IPS-18a (cell line): ENCODE results near the gene EHD2.

Experiments
- H3K27ac ChIP-seq: one replicate; pipeline ENCODE4 v1.5.1; 2013; ENCODE audit warnings: low read length
- H3K27me3 ChIP-seq: one replicate; pipeline ENCODE4 v1.6.1; 2013; ENCODE audit warnings: mild to moderate bottlenecking, low read length; ENCODE audit not compliant: control insufficient read depth, insufficient read depth
- H3K36me3 ChIP-seq: one replicate; pipeline ENCODE4 v1.6.1; 2013; ENCODE audit warnings: low read depth, low read length; ENCODE audit not compliant: control insufficient read depth
- H3K4me1 ChIP-seq: one replicate; pipeline ENCODE4 v1.6.1; 2013; ENCODE audit warnings: low read depth, low read length; ENCODE audit not compliant: control insufficient read depth
- H3K4me3 ChIP-seq: one replicate; pipeline ENCODE4 v1.5.1; 2013; ENCODE audit warnings: low read length
- H3K9ac ChIP-seq: one replicate; pipeline ENCODE4 v1.6.1; 2013; ENCODE audit warnings: mild to moderate bottlenecking, low read length, moderate library complexity
- H3K9me3 ChIP-seq: one replicate; pipeline ENCODE4 v1.6.1; 2013; ENCODE audit warnings: low read depth, low read length; ENCODE audit not compliant: control insufficient read depth

EHD2 gene

DNA sequence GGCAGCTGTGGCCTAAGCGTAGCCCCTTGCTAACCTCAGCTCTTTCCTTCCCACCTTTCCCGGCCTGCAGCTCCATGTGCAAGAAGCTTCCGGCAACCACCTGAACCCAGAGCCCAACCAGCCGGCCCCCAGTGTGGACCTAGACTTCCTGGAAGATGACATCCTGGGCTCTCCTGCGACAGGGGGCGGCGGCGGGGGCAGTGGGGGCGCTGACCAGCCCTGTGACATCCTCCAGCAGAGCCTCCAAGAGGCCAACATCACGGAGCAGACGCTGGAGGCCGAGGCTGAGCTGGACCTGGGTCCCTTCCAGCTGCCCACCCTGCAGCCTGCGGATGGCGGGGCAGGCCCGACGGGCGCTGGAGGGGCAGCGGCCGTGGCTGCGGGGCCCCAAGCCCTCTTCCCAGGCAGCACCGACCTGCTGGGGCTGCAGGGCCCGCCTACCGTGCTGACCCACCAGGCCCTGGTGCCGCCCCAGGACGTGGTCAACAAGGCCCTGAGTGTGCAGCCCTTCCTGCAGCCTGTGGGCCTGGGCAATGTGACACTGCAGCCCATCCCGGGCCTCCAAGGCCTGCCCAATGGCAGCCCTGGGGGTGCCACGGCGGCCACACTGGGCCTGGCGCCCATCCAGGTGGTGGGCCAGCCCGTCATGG is 33.8 kb upstream of the EHD2 start:
- Histone ChIP-seq H3K27ac (no peak overlapping the region), H3K27me3 (no peaks in the 10 kb centered on the region), H3K9ac (no peak overlapping the region), H3K36me3 (peaks cover 6% of the 10 kb centered on the region), H3K4me1 (no peaks in the 10 kb centered on the region), H3K4me3 (no peak overlapping the region), H3K9me3 (no peaks in the 10 kb centered on the region)

DNA sequence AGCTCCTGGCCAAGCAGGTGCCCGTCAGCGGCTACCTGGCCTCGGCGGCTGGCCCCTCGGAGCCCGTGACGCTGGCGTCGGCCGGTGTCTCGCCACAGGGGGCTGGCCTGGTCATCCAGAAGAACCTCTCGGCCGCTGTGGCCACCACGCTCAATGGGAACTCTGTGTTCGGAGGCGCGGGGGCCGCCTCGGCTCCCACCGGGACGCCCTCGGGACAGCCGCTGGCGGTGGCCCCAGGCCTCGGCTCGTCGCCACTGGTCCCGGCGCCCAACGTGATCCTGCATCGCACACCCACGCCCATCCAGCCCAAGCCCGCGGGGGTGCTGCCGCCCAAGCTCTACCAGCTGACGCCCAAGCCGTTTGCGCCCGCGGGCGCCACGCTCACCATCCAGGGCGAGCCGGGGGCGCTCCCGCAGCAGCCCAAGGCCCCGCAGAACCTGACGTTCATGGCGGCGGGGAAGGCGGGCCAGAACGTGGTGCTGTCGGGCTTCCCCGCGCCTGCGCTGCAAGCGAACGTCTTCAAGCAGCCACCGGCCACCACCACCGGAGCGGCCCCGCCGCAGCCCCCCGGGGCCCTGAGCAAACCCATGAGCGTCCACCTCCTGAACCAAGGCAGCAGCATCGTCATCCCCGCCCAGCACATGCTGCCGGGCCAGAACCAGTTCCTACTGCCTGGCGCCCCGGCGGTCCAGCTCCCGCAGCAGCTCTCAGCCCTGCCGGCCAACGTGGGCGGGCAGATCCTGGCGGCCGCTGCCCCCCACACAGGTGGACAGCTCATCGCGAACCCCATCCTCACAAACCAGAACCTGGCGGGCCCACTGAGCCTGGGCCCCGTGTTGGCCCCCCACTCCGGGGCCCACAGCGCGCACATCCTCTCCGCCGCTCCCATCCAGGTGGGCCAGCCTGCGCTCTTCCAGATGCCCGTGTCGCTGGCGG is 33.0 kb upstream of the EHD2 start:
- no peaks in the 10 kb centered on the region for H3K27me3 ChIP-seq
- no peak overlapping the region for H3K27ac ChIP-seq
- H3K9me3 ChIP-seq, result no peaks in the 10 kb centered on the region
- no peak overlapping the region for H3K9ac ChIP-seq
- H3K36me3 ChIP-seq, result peaks cover 6% of the 10 kb centered on the region
- no peaks in the 10 kb centered on the region for H3K4me1 ChIP-seq
- no peak overlapping the region for H3K4me3 ChIP-seq

DNA sequence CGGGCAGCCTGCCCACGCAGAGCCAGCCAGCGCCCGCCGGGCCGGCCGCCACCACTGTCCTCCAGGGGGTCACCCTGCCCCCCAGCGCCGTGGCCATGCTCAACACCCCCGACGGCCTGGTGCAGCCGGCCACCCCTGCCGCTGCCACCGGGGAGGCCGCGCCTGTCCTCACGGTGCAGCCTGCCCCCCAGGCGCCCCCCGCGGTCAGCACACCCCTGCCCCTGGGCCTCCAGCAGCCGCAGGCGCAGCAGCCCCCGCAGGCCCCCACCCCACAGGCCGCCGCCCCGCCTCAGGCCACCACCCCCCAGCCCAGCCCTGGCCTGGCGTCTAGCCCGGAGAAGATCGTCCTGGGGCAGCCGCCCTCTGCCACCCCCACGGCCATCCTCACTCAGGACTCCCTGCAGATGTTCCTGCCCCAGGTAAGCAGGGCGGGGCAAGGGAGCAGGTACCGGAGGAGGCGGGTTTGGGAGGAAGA is 32.3 kb upstream of the EHD2 start:
- no peaks in the 10 kb centered on the region for H3K4me1 ChIP-seq
- no peak overlapping the region for H3K4me3 ChIP-seq
- no peaks in the 10 kb centered on the region for H3K9me3 ChIP-seq
- no peak overlapping the region for H3K27ac ChIP-seq
- H3K36me3 ChIP-seq, result peaks cover 8% of the 10 kb centered on the region
- no peak overlapping the region for H3K9ac ChIP-seq
- no peaks in the 10 kb centered on the region for H3K27me3 ChIP-seq

DNA sequence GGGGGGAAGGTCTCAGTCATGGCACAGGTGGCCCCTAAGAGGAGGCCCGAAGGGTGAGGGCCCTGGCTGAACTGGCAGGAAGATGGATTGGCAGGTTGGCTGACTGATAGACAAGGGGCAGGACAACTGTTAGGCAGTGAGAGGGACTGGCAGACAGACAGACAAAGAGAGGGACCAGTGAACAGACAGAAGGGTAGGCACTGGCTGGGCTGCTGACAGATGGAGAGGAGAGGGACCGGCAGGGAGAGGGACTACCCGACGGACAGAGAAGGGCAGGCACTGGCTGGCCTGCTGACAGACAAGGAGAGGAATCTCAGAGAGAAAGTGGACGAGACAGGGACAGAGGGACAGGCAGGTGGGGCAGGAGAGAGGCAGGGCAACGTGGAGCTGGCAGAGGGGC is 31.8 kb upstream of the EHD2 start:
- no peak overlapping the region for H3K9ac ChIP-seq
- H3K27me3 ChIP-seq, result no peaks in the 10 kb centered on the region
- peaks cover 9% of the 10 kb centered on the region for H3K36me3 ChIP-seq
- no peaks in the 10 kb centered on the region for H3K9me3 ChIP-seq
- no peaks in the 10 kb centered on the region for H3K4me1 ChIP-seq
- no peak overlapping the region for H3K4me3 ChIP-seq
- no peak overlapping the region for H3K27ac ChIP-seq

DNA sequence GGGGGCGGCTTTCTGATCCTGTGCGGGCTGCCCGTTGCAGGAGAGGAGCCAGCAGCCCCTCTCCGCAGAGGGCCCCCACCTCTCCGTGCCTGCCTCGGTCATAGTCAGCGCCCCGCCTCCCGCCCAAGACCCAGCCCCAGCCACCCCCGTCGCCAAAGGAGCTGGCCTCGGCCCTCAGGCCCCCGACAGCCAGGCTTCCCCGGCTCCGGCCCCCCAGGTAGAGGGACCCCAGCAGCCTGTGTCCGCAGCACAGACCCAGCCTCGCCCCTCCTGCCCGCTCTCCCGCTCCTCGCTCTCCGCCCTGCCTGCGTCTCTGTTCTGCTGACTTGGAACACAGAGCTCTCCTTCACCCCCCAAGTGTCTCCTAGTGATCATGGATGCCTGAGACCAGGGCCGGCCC is 31.3 kb upstream of the EHD2 start:
- Histone ChIP-seq H3K36me3 (peaks cover 6% of the 10 kb centered on the region), H3K27ac (no peak overlapping the region), H3K4me1 (no peaks in the 10 kb centered on the region), H3K4me3 (no peak overlapping the region), H3K9me3 (no peaks in the 10 kb centered on the region), H3K27me3 (no peaks in the 10 kb centered on the region), H3K9ac (no peak overlapping the region)

DNA sequence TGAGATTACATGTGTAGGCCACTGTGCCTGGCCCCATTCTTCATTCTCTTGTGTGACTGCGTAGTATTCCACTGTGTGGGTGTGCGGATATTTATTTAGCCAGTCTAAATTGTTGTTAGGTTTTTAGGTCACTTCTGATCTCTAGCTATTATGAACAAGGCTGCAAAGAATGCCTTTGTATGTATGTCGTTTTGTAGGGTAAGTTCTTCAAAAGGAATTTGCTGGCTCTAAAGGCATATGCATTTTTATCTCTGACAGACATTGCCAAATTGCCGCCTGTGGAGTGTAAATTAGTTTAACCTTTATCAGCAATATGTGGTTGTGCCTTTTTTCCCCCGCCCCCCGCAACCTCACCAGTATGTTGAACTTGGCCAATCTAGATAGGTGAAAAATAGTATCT is 30.3 kb upstream of the EHD2 start:
- Histone ChIP-seq H3K4me3 (no peak overlapping the region), H3K9ac (no peak overlapping the region), H3K36me3 (peaks cover 3% of the 10 kb centered on the region), H3K9me3 (no peaks in the 10 kb centered on the region), H3K4me1 (no peaks in the 10 kb centered on the region), H3K27me3 (no peaks in the 10 kb centered on the region), H3K27ac (no peak overlapping the region)

DNA sequence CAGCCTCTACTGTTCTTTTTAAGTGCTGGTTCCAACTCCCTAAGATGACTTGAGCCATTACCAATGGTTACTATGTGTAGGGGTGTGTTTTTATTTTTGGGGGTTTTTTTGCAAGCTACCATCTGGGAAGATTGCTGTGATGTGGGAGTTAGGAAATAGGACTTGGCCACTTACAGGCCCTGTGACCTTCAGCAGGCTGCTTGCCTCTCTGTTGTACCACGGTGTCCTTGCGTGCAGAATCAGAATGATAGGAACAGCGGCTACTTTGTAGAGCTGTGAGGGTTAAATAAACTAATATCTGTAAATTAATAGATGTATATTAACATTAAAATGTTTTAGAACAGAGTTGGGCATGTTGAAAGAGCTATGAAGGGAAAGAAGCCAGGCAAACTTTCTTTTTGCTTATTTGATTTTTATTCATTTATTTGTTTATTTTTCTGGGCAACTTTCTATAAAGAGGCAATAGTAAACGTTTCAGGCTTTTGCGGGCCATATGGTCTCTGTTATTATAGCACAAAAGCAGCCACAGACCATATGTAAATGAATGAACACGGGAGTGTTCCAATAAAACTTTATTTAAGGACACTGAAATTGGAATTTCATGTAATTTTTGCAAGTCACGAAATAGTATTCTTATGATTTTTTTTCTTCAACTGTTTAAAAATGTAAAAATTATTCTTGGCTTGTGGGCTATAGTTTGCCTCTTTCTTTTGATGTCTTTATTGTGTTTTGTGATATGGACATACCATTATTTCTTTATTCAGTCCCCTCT is 26.4 kb upstream of the EHD2 start:
- no peak overlapping the region for H3K9ac ChIP-seq
- no peaks in the 10 kb centered on the region for H3K9me3 ChIP-seq
- peaks cover 8% of the 10 kb centered on the region for H3K36me3 ChIP-seq
- H3K27ac ChIP-seq, result no peak overlapping the region
- no peak overlapping the region for H3K4me3 ChIP-seq
- H3K27me3 ChIP-seq, result no peaks in the 10 kb centered on the region
- no peaks in the 10 kb centered on the region for H3K4me1 ChIP-seq

DNA sequence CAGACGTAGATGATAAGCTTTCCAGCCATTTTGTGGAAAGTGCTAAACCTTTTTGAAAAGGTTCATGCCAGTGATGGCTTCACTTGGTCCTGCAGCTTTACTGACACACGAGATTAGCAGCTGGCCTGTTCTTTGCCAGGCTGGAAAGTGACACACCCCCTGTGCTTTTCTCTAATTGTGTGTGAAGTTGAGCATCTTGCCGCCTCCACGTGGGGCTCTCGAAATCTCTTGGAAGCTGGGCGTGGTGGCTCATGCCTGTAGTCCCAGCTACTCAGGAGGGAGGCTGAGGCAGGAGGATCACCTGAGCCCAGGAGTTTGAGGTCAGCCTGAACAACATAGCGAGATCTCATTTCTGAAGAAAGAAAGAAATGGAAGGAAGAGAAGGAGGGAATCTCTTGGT is 25.3 kb upstream of the EHD2 start:
- peaks cover 10% of the 10 kb centered on the region for H3K36me3 ChIP-seq

DNA sequence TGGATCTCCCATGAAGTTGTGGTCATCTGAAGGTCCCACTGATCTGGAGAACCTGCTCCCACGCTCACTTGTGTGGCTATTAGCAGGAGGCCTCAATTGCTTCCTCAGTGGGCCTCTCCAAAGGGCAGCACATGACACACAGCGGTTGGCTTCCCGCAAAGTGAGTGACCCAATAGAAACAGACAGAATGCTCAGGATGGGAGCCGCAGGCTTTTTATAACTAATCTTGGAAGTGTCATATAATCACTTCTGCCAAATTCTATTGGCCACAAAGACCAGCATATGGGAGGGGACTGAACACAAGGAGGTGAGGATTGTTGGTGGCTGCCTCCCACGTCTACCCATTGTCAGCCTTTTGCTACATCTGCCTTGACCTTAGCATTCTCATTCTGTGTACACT is 22.1 kb upstream of the EHD2 start:
- H3K9me3 ChIP-seq, result no peaks in the 10 kb centered on the region
- no peak overlapping the region for H3K9ac ChIP-seq

More for the DNA sequence above, 25.3 kb upstream of the EHD2 start:
- H3K27ac ChIP-seq, result no peak overlapping the region
- H3K9ac ChIP-seq, result no peak overlapping the region
- no peak overlapping the region for H3K4me3 ChIP-seq
- no peaks in the 10 kb centered on the region for H3K9me3 ChIP-seq
- no peaks in the 10 kb centered on the region for H3K4me1 ChIP-seq
- no peaks in the 10 kb centered on the region for H3K27me3 ChIP-seq

DNA sequence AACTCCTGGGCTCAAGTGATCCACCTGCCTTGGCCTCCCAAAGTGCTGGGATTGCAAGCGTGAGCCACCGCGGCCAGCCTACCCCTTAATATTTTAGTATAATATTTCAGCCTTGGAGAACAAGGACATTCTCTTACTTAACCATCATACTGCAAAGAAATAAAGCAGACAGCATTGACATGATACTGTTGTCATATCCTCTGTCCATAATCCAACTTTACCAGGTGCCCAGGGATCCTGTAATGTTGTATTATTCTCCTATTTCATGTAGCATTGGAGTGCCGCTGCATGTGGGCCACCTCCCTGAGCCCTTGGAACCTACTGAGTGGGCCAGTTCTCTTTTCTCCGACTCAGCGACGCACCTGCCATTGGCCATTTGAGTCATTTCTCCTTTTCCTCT is 21.4 kb upstream of the EHD2 start:
- H3K36me3 ChIP-seq, result peaks cover 9% of the 10 kb centered on the region
- H3K27ac ChIP-seq, result no peak overlapping the region
- no peak overlapping the region for H3K4me3 ChIP-seq
- H3K4me1 ChIP-seq, result no peaks in the 10 kb centered on the region
- no peaks in the 10 kb centered on the region for H3K27me3 ChIP-seq
- no peak overlapping the region for H3K9ac ChIP-seq
- no peaks in the 10 kb centered on the region for H3K9me3 ChIP-seq

More for the DNA sequence above, 22.1 kb upstream of the EHD2 start:
- H3K4me1 ChIP-seq, result no peaks in the 10 kb centered on the region
- H3K4me3 ChIP-seq, result no peak overlapping the region
- H3K27ac ChIP-seq, result no peak overlapping the region
- H3K36me3 ChIP-seq, result peaks cover 9% of the 10 kb centered on the region
- no peaks in the 10 kb centered on the region for H3K27me3 ChIP-seq

DNA sequence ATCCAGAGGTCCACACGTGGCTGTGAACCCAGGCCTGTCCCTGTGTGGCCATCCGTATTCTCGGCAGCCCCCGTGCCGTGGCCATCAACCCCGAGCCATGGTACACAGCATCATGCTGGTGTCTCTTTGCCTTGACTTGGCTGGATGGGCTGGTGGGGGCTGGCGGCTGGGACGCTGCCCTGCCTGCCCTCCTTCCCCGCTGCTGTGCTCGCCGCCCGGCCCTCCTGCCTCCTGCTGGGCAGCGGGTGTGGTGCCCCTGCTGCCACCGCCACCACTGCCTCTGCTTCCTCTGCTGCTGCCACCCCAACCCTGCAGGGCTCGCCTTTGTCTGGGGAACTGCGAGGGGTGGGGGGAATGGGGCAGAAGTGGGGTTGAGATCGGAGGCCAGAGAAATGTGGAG is 19.7 kb upstream of the EHD2 start:
- Histone ChIP-seq H3K36me3 (peaks cover 9% of the 10 kb centered on the region), H3K4me3 (no peak overlapping the region), H3K4me1 (no peaks in the 10 kb centered on the region), H3K27ac (no peak overlapping the region), H3K27me3 (no peaks in the 10 kb centered on the region), H3K9me3 (no peaks in the 10 kb centered on the region), H3K9ac (no peak overlapping the region)
